Osteocyte (in vitro differentiated cells): ENCODE data around the gene SLC16A10. TPM values are rescaled to one million over a fixed set of nuclear protein-coding genes. Genes with fewer than 3 reads are reported as not detected.

ENCODE experiments used
- DNase-seq: peaks from one replicate; pipeline ENCODE4 v3.0.0; 2021; ENCODE audit warnings: mixed read lengths; ENCODE audit not compliant: unreplicated experiment; ENCODE audit errors: extremely low spot score
- H3K27ac Mint-ChIP-seq: one replicate; pipeline ENCODE4 v1.8.0; 2021; ENCODE audit warnings: mild to moderate bottlenecking, mixed read lengths; ENCODE audit not compliant: unreplicated experiment
- H3K27me3 Mint-ChIP-seq: one replicate; pipeline ENCODE4 v1.8.0; 2021; ENCODE audit warnings: mixed read lengths; ENCODE audit not compliant: unreplicated experiment
- H3K36me3 Mint-ChIP-seq: one replicate; pipeline ENCODE4 v1.8.0; 2021; ENCODE audit warnings: mixed read lengths; ENCODE audit not compliant: unreplicated experiment
- H3K4me1 Mint-ChIP-seq: one replicate; pipeline ENCODE4 v1.8.0; 2021; ENCODE audit warnings: mixed read lengths; ENCODE audit not compliant: unreplicated experiment
- H3K4me3 Mint-ChIP-seq: one replicate; pipeline ENCODE4 v1.8.0; 2021; ENCODE audit warnings: mild to moderate bottlenecking, moderate library complexity, mixed read lengths; ENCODE audit not compliant: unreplicated experiment
- H3K9me3 Mint-ChIP-seq: one replicate; pipeline ENCODE4 v1.8.0; 2021; ENCODE audit warnings: mixed read lengths; ENCODE audit not compliant: unreplicated experiment
- CTCF ChIP-seq: fragments of 200-600 bp; sonication (generic); IDR thresholded peaks from 2 replicates; pipeline ENCODE4 v1.5.0; 2021; ENCODE audit warnings: antibody characterized with exemption, mild to moderate bottlenecking, moderate library complexity
- total RNA-seq: library from RNA; stranded (reverse); gene quantifications from 2 replicates; pipeline ENCODE4 v1.2.1, GENCODE V29; 2021

The SLC16A10 gene
- total RNA-seq, 1 donor from 2014 or later, result not detected

DNA sequence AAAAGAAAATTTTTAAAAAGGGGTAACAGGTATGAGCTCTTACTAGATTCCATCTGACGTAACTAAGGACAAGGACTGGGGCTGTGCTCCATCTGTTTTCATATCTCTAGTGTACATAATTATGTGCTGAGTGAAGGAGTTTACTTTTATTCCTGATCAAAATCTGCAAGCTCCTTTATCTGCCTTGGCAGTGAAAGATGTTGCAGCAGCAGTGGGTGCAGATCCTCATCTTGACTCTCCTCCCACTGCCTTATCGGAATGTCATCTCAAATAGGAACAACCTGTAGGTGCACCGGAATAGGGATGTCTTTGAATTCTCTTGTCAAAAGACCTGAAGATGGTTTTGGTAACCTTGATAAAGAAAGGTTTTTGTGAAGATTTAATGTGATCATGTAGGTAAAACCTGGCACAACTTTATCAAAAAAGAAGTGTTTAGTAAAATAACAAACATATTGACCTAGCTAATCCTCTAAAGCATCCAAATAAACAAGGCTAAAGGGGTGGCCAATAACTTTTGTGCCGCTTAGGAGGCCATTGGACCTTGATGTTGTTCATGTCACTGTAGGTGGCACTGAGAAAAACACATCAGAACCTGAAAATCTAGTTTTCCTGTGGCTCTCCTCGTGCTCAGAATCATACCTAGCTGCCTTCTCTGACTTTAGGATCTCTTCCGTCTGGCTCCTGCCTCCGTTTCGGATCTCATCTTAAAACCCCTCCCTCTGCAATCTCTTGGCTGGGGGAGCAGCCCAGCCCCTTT is 19.0 kb upstream of the SLC16A10 start:
- peaks cover 41% of the 10 kb centered on the region for H3K27me3 Mint-ChIP-seq
- no peak overlapping the region for H3K27ac Mint-ChIP-seq
- no peak for TF ChIP-seq CTCF
- peaks cover 7% of the 10 kb centered on the region for H3K9me3 Mint-ChIP-seq
- H3K36me3 Mint-ChIP-seq, result no peaks in the 10 kb centered on the region
- no peak overlapping the region for H3K4me3 Mint-ChIP-seq
- no peaks in the 10 kb centered on the region for H3K4me1 Mint-ChIP-seq
- peak; percentile 51 for DNase-seq

DNA sequence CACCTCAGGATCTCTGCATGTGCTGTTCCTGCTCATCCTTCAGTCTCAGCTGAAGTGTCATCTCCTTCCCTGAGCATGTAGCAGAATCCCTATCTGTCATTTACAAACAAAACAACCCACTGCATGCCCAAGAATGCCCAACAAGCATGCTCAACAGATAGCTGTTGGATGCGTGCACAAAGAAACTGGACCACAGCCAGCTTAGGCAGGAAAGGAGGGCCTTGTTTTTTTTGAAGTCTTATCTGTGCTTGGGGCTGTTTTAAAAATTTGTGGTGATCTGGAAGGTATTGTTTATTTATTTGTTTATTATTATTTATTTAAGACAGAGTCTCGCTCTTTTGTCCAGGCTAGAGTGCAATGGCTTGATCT is 18.5 kb upstream of the SLC16A10 start:
- DNase-seq, result no peak
- Mint-ChIP-seq H3K9me3 (peaks cover 7% of the 10 kb centered on the region), H3K27ac (no peak overlapping the region), H3K4me3 (no peak overlapping the region), H3K36me3 (no peaks in the 10 kb centered on the region), H3K4me1 (no peaks in the 10 kb centered on the region), H3K27me3 (peaks cover 44% of the 10 kb centered on the region)
- no peak for TF ChIP-seq CTCF

DNA sequence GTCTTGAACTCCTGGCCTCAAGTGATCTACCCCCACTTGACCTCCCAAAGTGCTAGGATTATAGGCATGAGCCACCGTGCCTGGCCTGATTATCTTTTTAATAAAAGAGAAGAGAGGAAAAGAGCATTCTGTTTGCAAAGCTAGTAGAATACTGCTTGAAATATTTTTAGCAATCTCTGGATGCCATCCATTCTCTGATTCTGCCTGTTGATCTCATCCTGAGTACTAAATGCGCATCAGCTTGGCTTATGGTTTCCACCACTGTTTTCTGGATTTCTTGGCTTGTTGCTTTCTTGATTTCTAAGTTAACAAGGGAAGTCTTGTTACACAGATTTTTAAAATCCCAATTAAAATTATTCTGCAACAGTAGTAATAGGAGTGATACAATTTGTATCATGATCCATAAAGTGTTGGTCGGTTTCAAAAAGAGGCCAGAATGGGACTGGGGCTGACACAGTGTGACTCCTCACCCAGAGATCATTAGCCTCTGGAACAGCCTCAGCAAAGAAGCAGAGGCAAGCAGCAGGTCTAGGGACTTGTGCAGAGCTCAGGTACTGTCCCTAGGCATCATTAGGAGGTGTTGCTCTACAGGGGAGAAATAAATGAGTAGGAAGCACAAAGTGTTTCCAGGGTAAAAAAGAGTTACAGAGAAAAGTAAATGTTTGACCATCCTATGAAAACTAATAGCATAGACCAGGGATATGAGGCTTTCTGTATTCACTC is 17.8 kb upstream of the SLC16A10 start:
- no peak overlapping the region for H3K4me3 Mint-ChIP-seq
- no peaks in the 10 kb centered on the region for H3K4me1 Mint-ChIP-seq
- H3K36me3 Mint-ChIP-seq, result no peaks in the 10 kb centered on the region
- no peak overlapping the region for H3K27ac Mint-ChIP-seq
- TF ChIP-seq CTCF, result no peak
- H3K27me3 Mint-ChIP-seq, result peaks cover 51% of the 10 kb centered on the region
- DNase-seq, result no peak
- H3K9me3 Mint-ChIP-seq, result no peaks in the 10 kb centered on the region

DNA sequence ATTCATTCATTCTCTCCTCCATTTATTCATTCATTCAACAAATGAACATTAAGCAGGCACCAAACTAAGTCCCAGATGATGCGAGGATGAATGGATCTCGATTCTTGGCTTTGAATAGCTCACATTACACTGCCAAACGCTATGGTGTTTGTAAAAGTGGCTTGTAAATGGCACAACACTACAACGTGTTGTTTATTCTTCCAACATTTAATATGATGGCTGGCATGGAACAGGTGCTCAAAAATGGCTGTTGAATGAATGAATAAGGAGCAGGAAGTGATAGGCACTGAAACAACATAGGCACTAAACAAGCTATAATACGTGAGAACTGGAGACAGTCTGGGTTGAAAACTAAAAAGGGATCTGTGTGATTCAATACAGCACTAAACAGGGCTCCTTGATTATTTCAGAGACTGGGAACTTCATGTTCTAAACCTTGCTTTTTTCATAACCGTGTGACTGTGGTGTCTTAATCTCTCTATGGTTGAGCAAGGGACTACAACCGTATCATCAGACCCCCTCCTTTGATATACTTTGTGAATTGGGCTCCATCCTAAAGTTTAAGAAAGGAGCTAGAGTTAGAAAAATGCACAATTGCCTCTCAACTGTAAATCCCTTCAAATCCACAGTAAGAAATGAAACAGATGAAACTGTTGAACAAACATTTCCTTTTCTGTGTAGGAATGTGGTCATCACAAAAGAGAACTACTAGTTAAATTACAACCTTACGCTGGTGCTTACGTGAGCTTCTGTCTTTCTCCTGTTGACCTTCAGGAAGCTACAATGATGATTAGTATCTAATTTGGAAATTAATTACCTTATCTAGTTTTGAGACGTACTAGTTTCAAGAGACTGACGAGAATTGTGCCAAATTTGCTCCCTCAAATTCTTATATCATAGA is 16.9 kb upstream of the SLC16A10 start:
- Mint-ChIP-seq H3K4me1 (no peaks in the 10 kb centered on the region), H3K4me3 (no peak overlapping the region), H3K27me3 (peaks cover 59% of the 10 kb centered on the region), H3K27ac (no peak overlapping the region), H3K36me3 (no peaks in the 10 kb centered on the region), H3K9me3 (no peaks in the 10 kb centered on the region)
- DNase-seq, result no peak
- TF ChIP-seq CTCF, result no peak
